GM12892 (cell line): Measurements from ENCODE around the gene SUSD1.

ENCODE experiments used
- POLR2A ChIP-seq: IDR thresholded peaks from 2 replicates; pipeline ENCODE4 v1.6.1; 2011; ENCODE audit warnings: low read depth, low read length, control low read depth
- POLR2AphosphoS5 ChIP-seq: IDR thresholded peaks from 2 replicates; pipeline ENCODE4 v1.6.1; 2011; ENCODE audit warnings: low read depth, low read length, control low read depth

DNA sequence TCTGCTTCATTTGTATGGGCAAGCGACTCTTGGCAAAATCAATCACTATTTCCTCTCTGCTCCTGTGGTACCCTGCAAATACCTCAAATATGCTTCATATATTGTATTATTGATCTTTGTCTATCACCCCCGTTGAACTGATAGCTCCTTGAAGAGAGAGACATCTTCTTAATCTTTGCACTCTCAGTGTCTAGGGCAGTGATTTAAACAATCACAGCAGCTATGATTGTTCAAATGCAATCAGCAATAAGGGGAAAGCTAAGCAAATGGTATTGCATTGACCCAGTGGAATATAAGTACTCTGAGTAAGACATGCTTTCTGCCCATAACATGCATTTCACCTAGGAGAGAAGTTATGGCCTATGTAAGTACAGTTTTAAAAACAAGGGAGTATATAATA, 90.2 kb downstream of the SUSD1 start:
- TF ChIP-seq POLR2A: no peak
- no peak for TF ChIP-seq POLR2AphosphoS5
